Epithelial cell of proximal tubule (primary cell): ENCODE data around the gene SH2B3. TPM values are rescaled to one million over a fixed set of nuclear protein-coding genes. Genes with fewer than 3 reads are reported as not detected.

Experiments used
- total RNA-seq: library from RNA; depleted of rRNA; stranded (reverse); fragments of >200 nt; gene quantifications from 2 replicates; pipeline ENCODE4 v1.2.3, GENCODE V29; 2015

The SH2B3 gene
- total RNA-seq, 1 donor from 2014 or later, result 59.6 TPM

Other genes with a start within 250 kb of the SH2B3 start
- gene PHETA1, start 36.8 kb upstream of the SH2B3 start, total RNA-seq, result 21.2 and 28.7 TPM in 2 replicates
- 14.2 and 17.7 TPM in 2 replicates for gene ATXN2, start 193.4 kb downstream of the SH2B3 start, total RNA-seq